ENCODE results near the gene PLAC1.

PLAC1 gene

GRCh38 chrX:134547047-134547679 is 111.1 kb downstream of the PLAC1 start:
- DNase-seq (ENCODE audit: extremely low spot score) = no peak
- ChIA-PET CTCF (no interaction called here), POLR2A (no interaction called here)
- TF ChIP-seq HDGF (IDR thresholded peaks at IDR 0.05; ENCODE audit: borderline replicate concordance) = no peak
- no peak for TF ChIP-seq L3MBTL2 (conservative IDR thresholded peaks at IDR 0.05)
- no peak for TF ChIP-seq FOXM1 (IDR thresholded peaks at IDR 0.05; ENCODE audit: borderline replicate concordance)
- no peak for TF ChIP-seq FOXA1 (IDR thresholded peaks at IDR 0.05)
- no peak for TF ChIP-seq BHLHE40 (IDR thresholded peaks at IDR 0.05; ENCODE audit: borderline replicate concordance)

GRCh38 chrX:134546187-134546586 is 112.1 kb downstream of the PLAC1 start:
- TF ChIP-seq SUZ12 (IDR thresholded peaks at IDR 0.05) (no peak), CTBP1 (IDR thresholded peaks at IDR 0.05; ENCODE audit: borderline replicate concordance) (no peak), FOXA1 (IDR thresholded peaks at IDR 0.05) (no peak), PKNOX1 (IDR thresholded peaks at IDR 0.05) (no peak), ARNT (IDR thresholded peaks at IDR 0.05) (no peak), L3MBTL2 (conservative IDR thresholded peaks at IDR 0.05) (no peak), TARDBP (IDR thresholded peaks at IDR 0.05) (no peak), ZNF384 (IDR thresholded peaks at IDR 0.05) (no peak), FOXM1 (IDR thresholded peaks at IDR 0.05; ENCODE audit: borderline replicate concordance) (no peak), FOXK2 (IDR thresholded peaks at IDR 0.05) (no peak), LEF1 (IDR thresholded peaks at IDR 0.05; ENCODE audit: borderline replicate concordance) (no peak), NFRKB (IDR thresholded peaks at IDR 0.05) (no peak), SP1 (IDR thresholded peaks at IDR 0.05) (no peak), ELF4 (IDR thresholded peaks at IDR 0.05) (no peak), HDGF (IDR thresholded peaks at IDR 0.05; ENCODE audit: borderline replicate concordance) (no peak), BHLHE40 (IDR thresholded peaks at IDR 0.05; ENCODE audit: borderline replicate concordance) (no peak)
- CTCF ChIA-PET = no interaction called here
- no peak for DNase-seq (ENCODE audit: extremely low spot score)
- POLR2A ChIA-PET = interaction anchor here (1.7 kb wide), 1 partner anchor 169 kb away, joined by 5 read pairs; no protein-coding TSS in a partner anchor

- POLR2A ChIA-PET = interaction anchor here (1.7 kb wide), 1 partner anchor 170 kb away, joined by 5 read pairs; no protein-coding TSS in a partner anchor
- no peak for TF ChIP-seq FOXK2 (IDR thresholded peaks at IDR 0.05)
- no peak for TF ChIP-seq LEF1 (IDR thresholded peaks at IDR 0.05; ENCODE audit: borderline replicate concordance)
- no peak for TF ChIP-seq PKNOX1 (IDR thresholded peaks at IDR 0.05)
- no peak for TF ChIP-seq ZNF384 (IDR thresholded peaks at IDR 0.05)
- TF ChIP-seq ELF4 (IDR thresholded peaks at IDR 0.05) = no peak
- TF ChIP-seq FOXA1 (IDR thresholded peaks at IDR 0.05) = no peak
- TF ChIP-seq SUZ12 (IDR thresholded peaks at IDR 0.05) = no peak
- TF ChIP-seq BHLHE40 (IDR thresholded peaks at IDR 0.05; ENCODE audit: borderline replicate concordance) = no peak
- no peak for TF ChIP-seq L3MBTL2 (conservative IDR thresholded peaks at IDR 0.05)
- TF ChIP-seq ARNT (IDR thresholded peaks at IDR 0.05) = no peak
- TF ChIP-seq CTBP1 (IDR thresholded peaks at IDR 0.05; ENCODE audit: borderline replicate concordance) = no peak
- no peak for TF ChIP-seq NFRKB (IDR thresholded peaks at IDR 0.05)
- no peak for TF ChIP-seq SP1 (IDR thresholded peaks at IDR 0.05)
- TF ChIP-seq FOXM1 (IDR thresholded peaks at IDR 0.05; ENCODE audit: borderline replicate concordance) = no peak
- CTCF ChIA-PET = no interaction called here
- DNase-seq (ENCODE audit: extremely low spot score) = no peak
These were observed 112.8 kb downstream of the PLAC1 start for GRCh38 chrX:134545510-134545909.

- TF ChIP-seq PKNOX1 (IDR thresholded peaks at IDR 0.05) = no peak
- no peak for DNase-seq (ENCODE audit: extremely low spot score)
- CTCF ChIA-PET = interaction anchor here (0.6 kb wide), 1 partner anchor 187 kb away, joined by 3 read pairs; no protein-coding TSS in a partner anchor
- POLR2A ChIA-PET = interaction anchor here (0.6 to 1.7 kb wide), 5 partner anchors 9 to 171 kb away, joined by 3 to 5 read pairs (median 3); no protein-coding TSS in a partner anchor
These were observed 113.6 kb downstream of the PLAC1 start for GRCh38 chrX:134544513-134545151.

GRCh38 chrX:134544135-134544512 is 114.1 kb downstream of the PLAC1 start:
- ChIA-PET POLR2A (interaction anchor here (0.6 to 1.0 kb wide), 4 partner anchors 10 to 170 kb away, joined by 3 read pairs; no protein-coding TSS in a partner anchor), CTCF (no interaction called here)
- TF ChIP-seq L3MBTL2 (conservative IDR thresholded peaks at IDR 0.05) = no peak
- TF ChIP-seq FOXM1 (IDR thresholded peaks at IDR 0.05; ENCODE audit: borderline replicate concordance) = no peak
- no peak for TF ChIP-seq PKNOX1 (IDR thresholded peaks at IDR 0.05)
- no peak for DNase-seq (ENCODE audit: extremely low spot score)

- POLR2A ChIA-PET = interaction anchor here (1.0 to 1.2 kb wide), 4 partner anchors 10 to 85 kb away, joined by 3 to 4 read pairs (median 3); no protein-coding TSS in a partner anchor
- TF ChIP-seq L3MBTL2 (conservative IDR thresholded peaks at IDR 0.05) = peak; percentile 22; the same call in 1 of the 2 replicates
- no peak for TF ChIP-seq ARNT (IDR thresholded peaks at IDR 0.05)
- TF ChIP-seq HDGF (IDR thresholded peaks at IDR 0.05; ENCODE audit: borderline replicate concordance) = no peak
- no peak for TF ChIP-seq SP1 (IDR thresholded peaks at IDR 0.05)
- no peak for DNase-seq (ENCODE audit: extremely low spot score)
- CTCF ChIA-PET = interaction anchor here (0.7 to 1.2 kb wide), 2 partner anchors 9 to 60 kb away, joined by 4 to 5 read pairs; no protein-coding TSS in a partner anchor
These were observed 115.0 kb downstream of the PLAC1 start for GRCh38 chrX:134543288-134543687.

All from HEK293T (cell line).